ENCODE measurements around the gene ITGA2. TPM values are rescaled to one million over a fixed set of nuclear protein-coding genes. Genes with fewer than 3 reads are reported as not detected.

Gene ITGA2
- total RNA-seq, 2 donors from 2014 or later, result 1.5 to 2.3 TPM

GRCh38 chr5:52983731-52984636 lies 5.2 kb upstream of the ITGA2 start:
- DNase-seq (ENCODE audit: low spot score), result no peak
- Histone ChIP-seq H3K36me3 (no peaks in the 10 kb centered on the region), H3K27me3 (no peaks in the 10 kb centered on the region), H3K4me3 (no peak overlapping the region), H3K9me3 (no peaks in the 10 kb centered on the region), H3K4me1 (peaks cover 2 to 6% of the 10 kb centered on the region in 2 donors), H3K27ac (no peak overlapping the region)
- TF ChIP-seq CTCF (IDR thresholded peaks at IDR 0.05), result no peak

DNA sequence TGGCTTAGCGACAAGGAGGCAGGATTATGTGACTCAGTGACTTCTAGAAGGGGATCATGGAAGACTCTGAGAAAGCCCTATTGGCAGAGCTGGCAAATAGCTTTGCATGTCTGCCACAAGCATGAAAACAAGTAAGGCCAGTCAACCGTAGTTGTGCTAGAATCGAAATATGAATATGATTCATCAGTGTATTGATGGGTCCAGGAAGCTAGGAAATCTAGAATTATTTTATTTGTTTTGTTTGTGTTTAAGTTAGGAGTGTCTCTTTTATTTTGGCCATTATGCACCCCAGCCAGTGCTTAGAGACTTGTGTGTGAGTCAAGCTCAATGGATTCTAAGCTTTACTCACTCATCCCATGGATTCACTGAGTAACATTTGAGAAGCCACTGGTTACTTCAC lies 3.8 kb upstream of the ITGA2 start:
- H3K27ac ChIP-seq, result no peak overlapping the region
- no peaks in the 10 kb centered on the region for H3K36me3 ChIP-seq
- H3K9me3 ChIP-seq, result no peaks in the 10 kb centered on the region
- TF ChIP-seq CTCF (IDR thresholded peaks at IDR 0.05), result no peak
- no peak for DNase-seq (ENCODE audit: low spot score)
- no peak overlapping the region for H3K4me3 ChIP-seq
- peaks cover 2 to 14% of the 10 kb centered on the region in 2 donors for H3K4me1 ChIP-seq
- H3K27me3 ChIP-seq, result no peaks in the 10 kb centered on the region

GRCh38 chr5:52987711-52988331 lies 1.3 kb upstream of the ITGA2 start:
- Histone ChIP-seq H3K27me3 (no peaks in the 10 kb centered on the region), H3K4me3 (no peak overlapping the region), H3K4me1 (peaks cover 2 to 14% of the 10 kb centered on the region in 2 donors), H3K27ac (peak overlapping the region in 1 of 2 donors; percentile 50), H3K36me3 (no peaks in the 10 kb centered on the region), H3K9me3 (no peaks in the 10 kb centered on the region)
- TF ChIP-seq CTCF (IDR thresholded peaks at IDR 0.05), result no peak
- no peak for DNase-seq (ENCODE audit: low spot score)

DNA sequence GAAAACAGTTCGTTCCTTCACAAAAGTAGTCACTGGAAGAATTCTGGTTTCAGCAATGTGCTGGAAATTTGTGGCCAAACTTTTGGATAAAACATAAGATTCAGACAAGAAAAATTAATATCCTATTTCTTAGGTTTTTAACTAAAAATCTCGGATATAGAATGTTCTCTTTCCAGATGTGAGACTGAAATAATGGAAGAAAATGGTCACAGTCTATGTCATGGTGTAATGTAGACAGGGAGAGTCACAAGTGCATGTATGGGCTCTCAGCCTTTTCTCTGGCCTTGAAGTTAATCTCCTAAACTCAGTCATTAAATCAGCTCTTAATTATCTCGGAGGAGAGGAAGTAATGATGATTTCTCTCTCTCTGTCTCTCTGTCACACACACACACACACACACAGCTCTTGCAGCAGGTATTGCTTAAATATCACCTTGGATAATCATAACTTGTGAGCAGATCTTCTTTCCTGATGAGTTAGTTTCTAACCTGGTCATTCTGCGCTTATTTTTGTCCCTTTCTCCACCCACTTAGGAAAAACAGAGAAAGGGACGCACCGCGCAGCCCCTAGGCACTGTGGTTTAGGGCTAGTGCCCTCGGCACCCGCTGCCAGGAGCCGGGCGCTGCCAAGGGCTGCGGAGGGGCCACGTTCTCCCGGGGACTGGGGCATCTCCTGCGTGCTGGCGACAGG lies 672 bp upstream of the ITGA2 start:
- Histone ChIP-seq H3K27ac (peak overlapping the region; percentile 33 to 50), H3K4me3 (peak overlapping the region; percentile 54 to 62), H3K4me1 (peaks cover 2 to 14% of the 10 kb centered on the region in 2 donors), H3K9me3 (no peaks in the 10 kb centered on the region), H3K36me3 (no peaks in the 10 kb centered on the region), H3K27me3 (no peaks in the 10 kb centered on the region)
- TF ChIP-seq CTCF (IDR thresholded peaks at IDR 0.05), result no peak
- DNase-seq (ENCODE audit: low spot score), result no peak

DNA sequence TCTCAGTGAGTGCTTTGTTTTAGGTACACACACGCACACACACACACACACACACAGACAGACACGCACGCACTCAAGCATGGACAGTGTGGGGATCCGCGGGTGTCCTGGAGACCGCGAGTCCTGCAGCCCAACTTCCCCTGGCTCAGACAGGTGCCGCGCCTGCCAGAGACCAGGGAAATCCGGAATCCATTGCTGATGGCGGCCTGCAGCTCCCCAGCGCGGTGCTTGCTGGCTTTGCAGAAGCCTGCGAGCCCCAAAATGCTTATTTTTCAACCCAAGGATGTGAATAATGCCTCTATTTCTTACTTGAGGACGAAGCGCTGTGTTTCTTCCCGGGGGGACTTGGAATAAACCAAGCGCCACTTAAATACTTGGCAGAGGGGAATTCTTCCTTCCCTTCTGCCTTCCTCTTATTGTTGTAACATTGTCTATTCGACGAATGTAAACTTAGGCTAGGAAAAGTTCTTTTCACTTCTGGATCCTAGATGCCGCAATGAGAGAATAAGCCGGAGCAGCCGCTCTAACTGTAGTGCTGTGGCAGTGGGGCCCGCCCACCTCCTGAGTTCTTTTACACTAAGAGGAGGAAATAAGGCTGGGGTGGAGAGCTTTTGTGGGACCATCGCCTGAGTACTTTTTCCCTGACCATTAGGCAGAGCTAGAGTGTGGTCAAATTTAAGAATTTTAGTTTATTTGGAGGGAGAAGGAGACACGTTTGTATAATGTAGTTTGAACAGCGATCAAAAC lies 802 bp downstream of the ITGA2 start:
- Histone ChIP-seq H3K36me3 (no peaks in the 10 kb centered on the region), H3K27me3 (no peaks in the 10 kb centered on the region), H3K4me3 (peak overlapping the region; percentile 54 to 62), H3K9me3 (no peaks in the 10 kb centered on the region), H3K27ac (peak overlapping the region; percentile 3 to 33), H3K4me1 (peaks cover 2 to 10% of the 10 kb centered on the region in 2 donors)
- peak in 1 of 2 donors; percentile 62 for TF ChIP-seq CTCF (IDR thresholded peaks at IDR 0.05)
- no peak for DNase-seq (ENCODE audit: low spot score)
